Neural cell (in vitro differentiated cells): Measurements from ENCODE around the gene OR14A16. TPM values are rescaled to one million over a fixed set of nuclear protein-coding genes. Genes with fewer than 3 reads are reported as not detected.

Experiments
- H2AFZ ChIP-seq: fragments of 200-600, 300-800 bp; sonication (generic), shearing (Covaris generic); 2 replicates; pipeline ENCODE4 v1.6.0; 2014; ENCODE audit warnings: low read depth, mild to moderate bottlenecking, antibody characterized with exemption, low read length, moderate library complexity
- H3F3A ChIP-seq: fragments of 200-600 bp; shearing (Covaris generic); 2 replicates; pipeline ENCODE4 v1.6.1; 2016; ENCODE audit warnings: mild to moderate bottlenecking, moderate library complexity, mixed read lengths, antibody characterized with exemption, low read length; ENCODE audit not compliant: insufficient read depth, poor library complexity, severe bottlenecking
- H3K27ac ChIP-seq: fragments of 200-600, 300-800 bp; sonication (generic), shearing (Covaris generic); 2 replicates; pipeline ENCODE4 v1.5.1; 2014; ENCODE audit warnings: mild to moderate bottlenecking, low read length, moderate library complexity
- H3K27me3 ChIP-seq: fragments of 300-800, 200-600 bp; sonication (generic), shearing (Covaris generic); 2 replicates; pipeline ENCODE4 v1.6.0; 2014; ENCODE audit warnings: mild to moderate bottlenecking, low read depth, low read length, moderate library complexity; ENCODE audit not compliant: insufficient read depth
- H3K36me3 ChIP-seq: fragments of 300-800, 200-600 bp; sonication (generic), shearing (Covaris generic); 2 replicates; pipeline ENCODE4 v1.5.1; 2014; ENCODE audit warnings: mild to moderate bottlenecking, antibody characterized with exemption, low read length, moderate library complexity; ENCODE audit not compliant: insufficient read depth
- H3K4me2 ChIP-seq: fragments of 300-800, 200-600 bp; sonication (generic), shearing (Covaris generic); 2 replicates; pipeline ENCODE4 v1.6.0; 2014; ENCODE audit warnings: mild to moderate bottlenecking, low read length
- H3K4me3 ChIP-seq: fragments of 300-800, 200-600 bp; sonication (generic), shearing (Covaris generic); 2 replicates; pipeline ENCODE4 v1.5.1; 2014; ENCODE audit warnings: mild to moderate bottlenecking, low read length, moderate library complexity
- H3K79me2 ChIP-seq: fragments of 200-600 bp; shearing (Covaris generic); replicated peaks from 2 replicates; pipeline ENCODE4 v1.6.0; 2014; ENCODE audit warnings: mild to moderate bottlenecking, low read length, moderate library complexity; ENCODE audit not compliant: insufficient read depth
- H3K9ac ChIP-seq: fragments of 300-800, 200-600 bp; sonication (generic), shearing (Covaris generic); 2 replicates; pipeline ENCODE4 v1.6.1; 2016; ENCODE audit warnings: mild to moderate bottlenecking, low read length, mixed read lengths
- H3K9me2 ChIP-seq: fragments of 200-600 bp; shearing (Covaris generic); 2 replicates; pipeline ENCODE4 v1.6.1; 2016; ENCODE audit warnings: mild to moderate bottlenecking, low read length, mixed read lengths; ENCODE audit not compliant: insufficient read depth
- H3K9me3 ChIP-seq: fragments of 200-600, 300-800 bp; sonication (generic), shearing (Covaris generic); 2 replicates; pipeline ENCODE4 v1.6.1; 2016; ENCODE audit warnings: mild to moderate bottlenecking, mixed run types, low read length, moderate library complexity, mixed read lengths
- H4K20me1 ChIP-seq: fragments of 200-600 bp; shearing (Covaris generic); 2 replicates; pipeline ENCODE4 v1.6.1; 2016; ENCODE audit warnings: mild to moderate bottlenecking, mixed run types; ENCODE audit not compliant: insufficient read depth
- EP300 ChIP-seq: fragments of 450-650 bp; conservative IDR thresholded peaks from 2 replicates; pipeline ENCODE4 v1.6.1; 2014; ENCODE audit warnings: antibody characterized with exemption, mild to moderate bottlenecking, moderate library complexity; ENCODE audit not compliant: poor library complexity, severe bottlenecking
- EZH2 ChIP-seq: fragments of 200-600, 300-800 bp; shearing (Covaris generic), sonication (generic); IDR thresholded peaks from 2 replicates; pipeline ENCODE4 v1.6.1; 2014; ENCODE audit warnings: antibody characterized with exemption, low read length, borderline replicate concordance, mild to moderate bottlenecking; ENCODE audit not compliant: insufficient read depth, poor library complexity, severe bottlenecking
- MXI1 ChIP-seq: fragments of 450-650 bp; conservative IDR thresholded peaks from 2 replicates; pipeline ENCODE4 v1.6.1; 2014; ENCODE audit warnings: antibody characterized with exemption, mild to moderate bottlenecking; ENCODE audit not compliant: poor library complexity, severe bottlenecking
- POLR2AphosphoS5 ChIP-seq: IDR thresholded peaks from 2 replicates; pipeline ENCODE4 v1.6.1; 2012
- RAD21 ChIP-seq: fragments of 450-650 bp; conservative IDR thresholded peaks from 2 replicates; pipeline ENCODE4 v1.6.1; 2014; ENCODE audit warnings: antibody characterized with exemption, mild to moderate bottlenecking, moderate library complexity
- SMC3 ChIP-seq: fragments of 450-650 bp; conservative IDR thresholded peaks from 2 replicates; pipeline ENCODE4 v1.6.1; 2014; ENCODE audit warnings: antibody characterized with exemption, mild to moderate bottlenecking, moderate library complexity; ENCODE audit not compliant: poor library complexity
- TAF1 ChIP-seq: IDR thresholded peaks from 2 replicates; pipeline ENCODE4 v1.6.1; 2012; ENCODE audit warnings: low read depth
- polyA plus RNA-seq: library from polyadenylated mRNA; depleted of rRNA; stranded (reverse); fragments of >200 nt; gene quantifications from 2 replicates; pipeline ENCODE4 v1.2.3, GENCODE V29; 2014
- TF ChIP-seq, protein P1 (sequence below): fragments of 450-650 bp; IDR thresholded peaks from 2 replicates; pipeline ENCODE4 v1.5.1; 2014; ENCODE audit warnings: antibody characterized with exemption, mild to moderate bottlenecking, moderate library complexity; ENCODE audit not compliant: poor library complexity, severe bottlenecking
- TF ChIP-seq, protein P2 (sequence below): IDR thresholded peaks from 2 replicates; pipeline ENCODE4 v1.6.1; 2012; ENCODE audit warnings: borderline replicate concordance

Gene OR14A16
- polyA plus RNA-seq, 1 donor from 2014 or later, result not detected

DNA sequence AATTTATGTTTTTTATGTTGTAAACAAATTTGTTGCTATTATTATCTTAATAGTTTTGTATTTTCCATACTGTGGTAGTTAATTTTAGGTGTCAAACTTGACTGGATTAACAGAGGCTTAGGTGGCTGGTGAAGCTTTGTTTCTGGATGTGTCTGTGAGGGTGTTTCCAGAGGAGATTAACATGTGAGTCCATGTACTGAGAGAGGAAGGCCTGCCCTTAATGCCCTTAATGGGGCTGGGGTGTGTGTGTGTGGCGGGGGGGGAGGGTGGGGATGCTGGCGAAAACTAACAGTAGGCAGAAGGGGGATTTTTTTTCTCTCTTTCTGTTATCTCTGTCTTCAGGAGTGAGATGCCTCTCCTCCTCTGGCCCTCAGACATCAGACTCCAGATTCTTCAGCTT is 1.9 kb downstream of the OR14A16 start:
- no peak overlapping the region for H3K4me2 ChIP-seq
- no peak overlapping the region for H3K9ac ChIP-seq
- H3K9me3 ChIP-seq, result no peaks in the 10 kb centered on the region
- H3K79me2 ChIP-seq, result no peaks in the 10 kb centered on the region
- H3F3A ChIP-seq, result no peaks in the 10 kb centered on the region
- no peaks in the 10 kb centered on the region for H3K27me3 ChIP-seq
- no peak overlapping the region for H3K4me3 ChIP-seq
- TF ChIP-seq MXI1, result no peak
- no peak for TF ChIP-seq EZH2
- no peak overlapping the region for H2AFZ ChIP-seq
- no peaks in the 10 kb centered on the region for H4K20me1 ChIP-seq
- H3K9me2 ChIP-seq, result no peaks in the 10 kb centered on the region
- H3K27ac ChIP-seq, result no peak overlapping the region
- no peaks in the 10 kb centered on the region for H3K36me3 ChIP-seq

DNA sequence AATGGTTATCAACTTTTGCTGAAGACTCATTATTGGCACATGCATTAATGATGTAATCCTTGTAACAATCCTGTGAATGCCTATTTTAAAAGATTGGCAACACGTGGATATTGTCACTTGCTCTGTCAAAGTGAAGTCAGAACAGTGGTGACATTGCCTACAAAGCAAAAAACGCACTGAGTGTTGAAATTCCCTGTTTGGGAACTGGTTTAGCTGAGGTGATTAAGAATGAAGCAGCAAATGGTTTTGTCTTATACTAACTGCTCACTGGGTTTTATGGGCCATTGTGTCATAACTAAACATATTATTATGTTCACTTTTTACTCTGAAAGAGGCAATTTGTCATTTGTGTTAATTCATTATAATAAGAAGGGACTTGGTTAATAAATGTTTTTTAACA is 11.3 kb downstream of the OR14A16 start:
- Histone ChIP-seq H3K9me3 (no peaks in the 10 kb centered on the region), H3K79me2 (no peaks in the 10 kb centered on the region), H4K20me1 (no peaks in the 10 kb centered on the region), H3K36me3 (no peaks in the 10 kb centered on the region), H3K9me2 (no peaks in the 10 kb centered on the region), H3K9ac (no peak overlapping the region), H3K27me3 (no peaks in the 10 kb centered on the region), H2AFZ (no peak overlapping the region), H3K4me3 (no peak overlapping the region), H3F3A (no peaks in the 10 kb centered on the region), H3K4me2 (no peak overlapping the region), H3K27ac (no peak overlapping the region)
- TF ChIP-seq TAF1 (no peak), SMC3 (no peak), EP300 (no peak), EZH2 (no peak), MXI1 (no peak), RAD21 (no peak), POLR2AphosphoS5 (no peak)
- TF ChIP-seq, protein P1, sequence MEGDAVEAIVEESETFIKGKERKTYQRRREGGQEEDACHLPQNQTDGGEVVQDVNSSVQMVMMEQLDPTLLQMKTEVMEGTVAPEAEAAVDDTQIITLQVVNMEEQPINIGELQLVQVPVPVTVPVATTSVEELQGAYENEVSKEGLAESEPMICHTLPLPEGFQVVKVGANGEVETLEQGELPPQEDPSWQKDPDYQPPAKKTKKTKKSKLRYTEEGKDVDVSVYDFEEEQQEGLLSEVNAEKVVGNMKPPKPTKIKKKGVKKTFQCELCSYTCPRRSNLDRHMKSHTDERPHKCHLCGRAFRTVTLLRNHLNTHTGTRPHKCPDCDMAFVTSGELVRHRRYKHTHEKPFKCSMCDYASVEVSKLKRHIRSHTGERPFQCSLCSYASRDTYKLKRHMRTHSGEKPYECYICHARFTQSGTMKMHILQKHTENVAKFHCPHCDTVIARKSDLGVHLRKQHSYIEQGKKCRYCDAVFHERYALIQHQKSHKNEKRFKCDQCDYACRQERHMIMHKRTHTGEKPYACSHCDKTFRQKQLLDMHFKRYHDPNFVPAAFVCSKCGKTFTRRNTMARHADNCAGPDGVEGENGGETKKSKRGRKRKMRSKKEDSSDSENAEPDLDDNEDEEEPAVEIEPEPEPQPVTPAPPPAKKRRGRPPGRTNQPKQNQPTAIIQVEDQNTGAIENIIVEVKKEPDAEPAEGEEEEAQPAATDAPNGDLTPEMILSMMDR, result no peak
- TF ChIP-seq, protein P2, sequence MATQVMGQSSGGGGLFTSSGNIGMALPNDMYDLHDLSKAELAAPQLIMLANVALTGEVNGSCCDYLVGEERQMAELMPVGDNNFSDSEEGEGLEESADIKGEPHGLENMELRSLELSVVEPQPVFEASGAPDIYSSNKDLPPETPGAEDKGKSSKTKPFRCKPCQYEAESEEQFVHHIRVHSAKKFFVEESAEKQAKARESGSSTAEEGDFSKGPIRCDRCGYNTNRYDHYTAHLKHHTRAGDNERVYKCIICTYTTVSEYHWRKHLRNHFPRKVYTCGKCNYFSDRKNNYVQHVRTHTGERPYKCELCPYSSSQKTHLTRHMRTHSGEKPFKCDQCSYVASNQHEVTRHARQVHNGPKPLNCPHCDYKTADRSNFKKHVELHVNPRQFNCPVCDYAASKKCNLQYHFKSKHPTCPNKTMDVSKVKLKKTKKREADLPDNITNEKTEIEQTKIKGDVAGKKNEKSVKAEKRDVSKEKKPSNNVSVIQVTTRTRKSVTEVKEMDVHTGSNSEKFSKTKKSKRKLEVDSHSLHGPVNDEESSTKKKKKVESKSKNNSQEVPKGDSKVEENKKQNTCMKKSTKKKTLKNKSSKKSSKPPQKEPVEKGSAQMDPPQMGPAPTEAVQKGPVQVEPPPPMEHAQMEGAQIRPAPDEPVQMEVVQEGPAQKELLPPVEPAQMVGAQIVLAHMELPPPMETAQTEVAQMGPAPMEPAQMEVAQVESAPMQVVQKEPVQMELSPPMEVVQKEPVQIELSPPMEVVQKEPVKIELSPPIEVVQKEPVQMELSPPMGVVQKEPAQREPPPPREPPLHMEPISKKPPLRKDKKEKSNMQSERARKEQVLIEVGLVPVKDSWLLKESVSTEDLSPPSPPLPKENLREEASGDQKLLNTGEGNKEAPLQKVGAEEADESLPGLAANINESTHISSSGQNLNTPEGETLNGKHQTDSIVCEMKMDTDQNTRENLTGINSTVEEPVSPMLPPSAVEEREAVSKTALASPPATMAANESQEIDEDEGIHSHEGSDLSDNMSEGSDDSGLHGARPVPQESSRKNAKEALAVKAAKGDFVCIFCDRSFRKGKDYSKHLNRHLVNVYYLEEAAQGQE, result no peak

DNA sequence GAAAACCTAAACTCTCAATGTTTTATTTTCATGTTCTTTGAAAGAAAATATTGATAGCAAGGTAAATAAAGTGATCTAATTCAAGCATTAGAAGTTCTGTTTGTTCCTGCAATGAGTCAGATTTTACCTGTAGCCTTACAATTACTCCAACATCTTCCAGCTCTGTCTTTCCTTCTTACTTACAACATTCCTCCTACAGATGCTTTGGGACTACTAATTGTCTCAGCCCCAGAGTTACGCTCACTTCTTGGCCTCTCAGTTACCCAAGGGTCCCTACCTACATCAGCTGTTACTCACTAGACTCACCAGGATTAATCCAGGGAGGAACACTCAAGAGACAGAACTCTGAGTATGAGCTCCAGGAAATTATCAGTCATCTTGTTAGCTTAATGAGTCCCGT is 26.4 kb downstream of the OR14A16 start:
- H3K9me3 ChIP-seq, result no peaks in the 10 kb centered on the region
- no peaks in the 10 kb centered on the region for H3K27me3 ChIP-seq
- no peak overlapping the region for H3K4me2 ChIP-seq

More for the DNA sequence above, 26.4 kb downstream of the OR14A16 start:
- H3K36me3 ChIP-seq, result no peaks in the 10 kb centered on the region
- H3F3A ChIP-seq, result no peaks in the 10 kb centered on the region
- no peaks in the 10 kb centered on the region for H3K79me2 ChIP-seq
- H3K9ac ChIP-seq, result no peak overlapping the region
- H3K9me2 ChIP-seq, result no peaks in the 10 kb centered on the region
- H4K20me1 ChIP-seq, result no peaks in the 10 kb centered on the region
- no peak overlapping the region for H2AFZ ChIP-seq
- no peak overlapping the region for H3K4me3 ChIP-seq
- no peak overlapping the region for H3K27ac ChIP-seq
- TF ChIP-seq SMC3 (no peak), EP300 (no peak), MXI1 (no peak), POLR2AphosphoS5 (no peak), RAD21 (no peak), EZH2 (no peak), TAF1 (no peak)
- TF ChIP-seq, protein P1, result no peak
- TF ChIP-seq, protein P2, result no peak
